K562 (cell line): ENCODE results near the gene DHX8. TPM values are rescaled to one million over a fixed set of nuclear protein-coding genes. Genes with fewer than 3 reads are reported as not detected.

Experiments
- ATAC-seq: fragments of 200-7000 bp; cut with Tn5 transposase; 3 replicates; pipeline ENCODE4 v1.9.1; 2020; ENCODE audit warnings: moderate library complexity
- BruUV-seq: library from RNA; stranded (reverse); fragments of 400-500 nt; replicated peaks from 2 replicates; lab custom pipeline; 2021; lab: Mats Ljungman, UMichigan
- CTCF ChIA-PET: fragments of 300-600 bp; formaldehyde crosslinking; extraction: SDS; loops from one replicate; lab custom pipeline; 2021; ENCODE audit warnings: low intra/inter-chr PET ratio; lab: Yijun Ruan, JAX
- POLR2A ChIA-PET: fragments of 300-600, 350-650 bp; sonication (Branson Sonifier 250); formaldehyde crosslinking; extraction: SDS; loops from one replicate; lab custom pipeline; 2021; ENCODE audit warnings: antibody characterized with exemption, inconsistent platforms; lab: Yijun Ruan, JAX
- DNase-seq, 4 experiments: peaks; one replicate each; pipeline versions ENCODE4 v3.0.0 to v3.0.0-alpha.2; 2011 to 2018; ENCODE audit warnings: low spot score in 3 of 4, mixed read lengths in 3 of 4; ENCODE audit errors: extremely low read depth in 1 of 4
- FAIRE-seq: peaks from 2 replicates; lab custom pipeline; 2011; peaks lifted over from hg19 to GRCh38; lab: Jason Lieb, UNC
- H2AFZ ChIP-seq: 2 replicates; pipeline ENCODE4 v1.6.0; 2011; ENCODE audit warnings: low read depth, low read length, control low read depth, inconsistent platforms
- H3K27ac ChIP-seq: fragments of 200-600 bp; 3 replicates; pipeline ENCODE4 v1.8.0; 2011; ENCODE audit warnings: low read depth, mild to moderate bottlenecking, control low read depth, inconsistent platforms, low read length, moderate library complexity, mixed read lengths; ENCODE audit errors: extremely low read depth
- H3K27me3 ChIP-seq, 2 experiments: fragments of 300-600 bp in 1 of 2; 2 replicates in 1 of 2; 3 replicates in 1 of 2; pipeline versions ENCODE4 v1.6.0 to v1.8.0; 2011; ENCODE audit warnings: inconsistent platforms in 2 of 2, low read length in 2 of 2, mild to moderate bottlenecking in 1 of 2, mixed read lengths in 1 of 2, moderate library complexity in 1 of 2; ENCODE audit not compliant: control insufficient read depth in 2 of 2, insufficient read depth in 2 of 2
- H3K36me3 ChIP-seq: fragments of 300-600 bp; 3 replicates; pipeline ENCODE4 v1.8.0; 2011; ENCODE audit warnings: mild to moderate bottlenecking, low read length, inconsistent platforms; ENCODE audit not compliant: control insufficient read depth, insufficient read depth
- H3K4me1 ChIP-seq, 2 experiments: fragments of 200-600 bp in 1 of 2; replicated peaks in 1 of 2; 2 replicates in 1 of 2; 3 replicates in 1 of 2; pipeline versions ENCODE4 v1.5.1 to v1.8.0; 2011; ENCODE audit warnings: inconsistent platforms in 2 of 2, low read length in 2 of 2, mild to moderate bottlenecking in 1 of 2, mixed read lengths in 1 of 2, moderate library complexity in 1 of 2; ENCODE audit not compliant: control insufficient read depth in 2 of 2, insufficient read depth in 2 of 2
- H3K4me2 ChIP-seq: 2 replicates; pipeline ENCODE4 v1.6.1; 2011; ENCODE audit warnings: low read length, control low read depth, inconsistent platforms, mixed read lengths; ENCODE audit not compliant: insufficient read depth
- H3K4me3 ChIP-seq: fragments of 200-600 bp; sonication (generic), shearing (Covaris generic); 2 replicates; pipeline ENCODE4 v1.5.1; 2016; ENCODE audit warnings: control low read depth, inconsistent platforms
- H3K79me2 ChIP-seq: fragments of 200-600 bp; 3 replicates; pipeline ENCODE4 v1.8.0; 2011; ENCODE audit warnings: low read length, inconsistent platforms; ENCODE audit not compliant: control insufficient read depth, insufficient read depth
- H3K9ac ChIP-seq, 2 experiments: 2 replicates each; pipeline versions ENCODE4 v1.6.0 to v1.6.1; 2011; ENCODE audit warnings: low read depth in 2 of 2, low read length in 2 of 2, control low read depth in 1 of 2, inconsistent platforms in 1 of 2, mild to moderate bottlenecking in 1 of 2, mixed read lengths in 1 of 2; ENCODE audit not compliant: insufficient read depth in 1 of 2
- H3K9me1 ChIP-seq: one replicate; pipeline ENCODE4 v1.6.0; 2011; ENCODE audit warnings: inconsistent platforms, mild to moderate bottlenecking, low read length, moderate library complexity; ENCODE audit not compliant: control insufficient read depth, insufficient read depth
- H3K9me3 ChIP-seq: replicated peaks from 2 replicates; pipeline ENCODE4 v1.5.1; 2011; ENCODE audit warnings: low read depth, low read length, inconsistent platforms; ENCODE audit not compliant: control insufficient read depth, insufficient read depth
- H4K20me1 ChIP-seq: replicated peaks from 2 replicates; pipeline ENCODE4 v1.6.1; 2011; ENCODE audit warnings: low read length, inconsistent platforms, mixed read lengths; ENCODE audit not compliant: control insufficient read depth, insufficient read depth
- SMARCA5 ChIP-seq: fragments of 450-650 bp; IDR thresholded peaks from 2 replicates; pipeline ENCODE4 v1.6.1; 2016
- ZNF24 ChIP-seq: fragments of 450-650 bp; IDR thresholded peaks from 2 replicates; pipeline ENCODE4 v1.6.1; 2016
- ZNF316 ChIP-seq: fragments of 450-650 bp; IDR thresholded peaks from 2 replicates; pipeline ENCODE4 v1.6.1; 2016
- WGBS: fragments of 100-300 bp; shearing (Covaris generic); methylation state at CpG from one replicate; pipeline ENCODE4 v1.1.6; 2016; ENCODE audit warnings: low coverage, mixed read lengths; ENCODE audit not compliant: insufficient coverage; ENCODE audit errors: missing lambda C conversion rate; 5-methylcytosine and 5-hydroxymethylcytosine counted together
- in situ Hi-C: fragments of 300-500 bp; cut with MboI; formaldehyde crosslinking; loops from 4 replicates; pipeline ENCODE4 v1.15.0; 2018; ENCODE audit warnings: inconsistent platforms, mixed read lengths
- intact Hi-C: fragments of 100-400 bp; cut with micrococcal nuclease; formaldehyde crosslinking; loops from 2 replicates; pipeline ENCODE4 v1.14.2; 2022
- polyA plus RNA-seq, 8 experiments: library from polyadenylated mRNA; depleted of rRNA in 4 of 8; stranded (reverse) in 5 of 8; unstranded in 3 of 8; fragments of >200 nt; fragmentation: Nextera tagmentation in 2 of 8; fragmentation: Illumina TruSeq in 1 of 8; extraction: Ambion mirVana in 2 of 8; extraction: Trizol in 1 of 8; gene quantifications; 2 replicates each; pipeline versions ENCODE4 v1.2.1 to v1.2.3, GENCODE V29; 2011 to 2014; ENCODE audit warnings: inconsistent platforms in 1 of 8, missing spikeins in 1 of 8
- total RNA-seq, 7 experiments: library from RNA; depleted of rRNA in 6 of 7; stranded (reverse); fragments of >200 nt in 6 of 7; fragmentation: Illumina TruSeq in 2 of 7; extraction: Trizol in 2 of 7; gene quantifications; 2 replicates each; pipeline versions ENCODE4 v1.2.1 to v1.2.3, GENCODE V29; 2011 to 2021; ENCODE audit warnings: low replicate concordance in 1 of 7
- TF ChIP-seq, protein P1 (sequence below): fragments of 450-650 bp; IDR thresholded peaks from 2 replicates; pipeline ENCODE4 v1.6.1; 2016; ENCODE audit warnings: borderline replicate concordance

The DHX8 gene
- total and polyA plus RNA-seq, 9 of the 15 experiments (the other 6 are each of a cell fraction or from before 2014, with no cell fraction given) = 16.7 to 42.5 (median 25.6) TPM

DNA sequence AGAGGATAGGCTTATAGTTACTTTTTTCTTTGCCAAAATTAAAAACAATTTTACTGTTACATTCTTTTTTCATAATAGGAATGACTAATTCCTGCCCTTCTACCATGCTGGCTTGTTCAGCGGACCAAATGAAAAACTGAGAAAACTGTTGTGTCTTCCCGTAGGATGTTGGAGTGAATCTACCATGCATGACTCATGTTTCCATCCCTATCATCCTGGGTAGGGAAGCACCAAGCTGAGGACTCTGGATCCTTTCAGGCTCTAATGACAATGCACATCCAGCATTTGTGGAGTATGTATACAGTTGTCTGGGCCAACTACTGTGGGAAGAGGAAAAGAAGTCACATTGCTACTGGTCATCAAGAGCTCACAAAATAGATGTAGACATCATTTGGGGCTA is 41.1 kb upstream of the DHX8 start (continued):
- TF ChIP-seq, protein P1, sequence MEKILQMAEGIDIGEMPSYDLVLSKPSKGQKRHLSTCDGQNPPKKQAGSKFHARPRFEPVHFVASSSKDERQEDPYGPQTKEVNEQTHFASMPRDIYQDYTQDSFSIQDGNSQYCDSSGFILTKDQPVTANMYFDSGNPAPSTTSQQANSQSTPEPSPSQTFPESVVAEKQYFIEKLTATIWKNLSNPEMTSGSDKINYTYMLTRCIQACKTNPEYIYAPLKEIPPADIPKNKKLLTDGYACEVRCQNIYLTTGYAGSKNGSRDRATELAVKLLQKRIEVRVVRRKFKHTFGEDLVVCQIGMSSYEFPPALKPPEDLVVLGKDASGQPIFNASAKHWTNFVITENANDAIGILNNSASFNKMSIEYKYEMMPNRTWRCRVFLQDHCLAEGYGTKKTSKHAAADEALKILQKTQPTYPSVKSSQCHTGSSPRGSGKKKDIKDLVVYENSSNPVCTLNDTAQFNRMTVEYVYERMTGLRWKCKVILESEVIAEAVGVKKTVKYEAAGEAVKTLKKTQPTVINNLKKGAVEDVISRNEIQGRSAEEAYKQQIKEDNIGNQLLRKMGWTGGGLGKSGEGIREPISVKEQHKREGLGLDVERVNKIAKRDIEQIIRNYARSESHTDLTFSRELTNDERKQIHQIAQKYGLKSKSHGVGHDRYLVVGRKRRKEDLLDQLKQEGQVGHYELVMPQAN = no peak
- TF ChIP-seq SMARCA5 = no peak
- TF ChIP-seq ZNF24 = no peak

DNA sequence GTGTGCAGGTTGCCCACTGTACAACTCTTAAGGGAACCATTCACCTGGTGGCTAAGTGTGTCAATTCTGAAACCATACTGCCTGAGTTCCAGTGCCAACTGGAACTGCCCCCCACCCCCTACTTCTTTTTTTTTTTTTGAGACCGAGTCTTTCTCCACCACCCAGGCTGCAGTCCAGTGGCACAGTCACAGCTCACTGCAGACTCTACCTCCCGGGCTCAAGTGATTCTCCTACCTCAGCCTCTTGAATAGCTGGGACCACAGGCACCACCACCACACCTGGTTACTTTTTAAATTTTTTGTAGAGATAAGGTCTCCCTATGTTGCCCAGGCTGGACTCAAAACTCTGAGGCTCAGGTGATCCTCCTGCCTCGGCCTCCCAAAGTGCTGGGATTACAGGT is 40.4 kb upstream of the DHX8 start:
- TF ChIP-seq ZNF316 = no peak
- BruUV-seq = no TSS peak
- ATAC-seq (no peak), FAIRE-seq (no peak), DNase-seq (no peak)
- no peak overlapping the region for H3K4me3 ChIP-seq
- H3K9me3 ChIP-seq = no peaks in the 10 kb centered on the region
- intact Hi-C loops (no loop called here), in situ Hi-C loops (no loop called here)
- POLR2A ChIA-PET = interaction anchor here (0.9 to 1.2 kb wide), 2 partner anchors 18 to 75 kb away, joined by 4 read pairs; no protein-coding TSS in a partner anchor
- no peak overlapping the region for H3K9ac ChIP-seq
- H3K27ac ChIP-seq = no peak overlapping the region
- no peaks in the 10 kb centered on the region for H3K4me1 ChIP-seq
- no peak overlapping the region for H3K4me2 ChIP-seq
- H3K27me3 ChIP-seq = no peaks in the 10 kb centered on the region; a peak in 1 of 5 replicates
- WGBS = 0% methylated on average over 3 of the region's 3 CpGs
- H3K79me2 ChIP-seq = no peaks in the 10 kb centered on the region
- H3K9me1 ChIP-seq = no peaks in the 10 kb centered on the region
- no peaks in the 10 kb centered on the region for H4K20me1 ChIP-seq
- no peaks in the 10 kb centered on the region for H3K36me3 ChIP-seq
- CTCF ChIA-PET = no interaction called here
- H2AFZ ChIP-seq = no peak overlapping the region
